Mesendoderm (in vitro differentiated cells): ENCODE data around the gene CCDC91.
"Not testable (repeated sequence)": the region's sequence is repeated elsewhere in the genome, so short reads cannot be mapped to it uniquely, and the experiment has no call there.

ENCODE experiments used
- DNase-seq: peaks from one replicate; pipeline ENCODE4 v3.0.0; 2013
- H2AK5ac ChIP-seq: 2 replicates; pipeline ENCODE4 v1.6.1; 2013; ENCODE audit warnings: low read length, inconsistent platforms
- H2BK120ac ChIP-seq: 2 replicates; pipeline ENCODE4 v1.6.1; 2013; ENCODE audit warnings: low read depth, mild to moderate bottlenecking, low read length, moderate library complexity, mixed read lengths
- H2BK15ac ChIP-seq: replicated peaks from 2 replicates; pipeline ENCODE4 v1.6.1; 2013; ENCODE audit warnings: low read depth, mild to moderate bottlenecking, moderate library complexity
- H2BK5ac ChIP-seq: 2 replicates; pipeline ENCODE4 v1.6.1; 2013; ENCODE audit warnings: low read length, inconsistent platforms
- H3K18ac ChIP-seq: 2 replicates; pipeline ENCODE4 v1.6.1; 2013; ENCODE audit warnings: mild to moderate bottlenecking, low read length, mixed read lengths
- H3K23ac ChIP-seq: one replicate; pipeline ENCODE4 v1.6.1; 2013; ENCODE audit warnings: low read length
- H3K27ac ChIP-seq: 2 replicates; pipeline ENCODE4 v1.5.1; 2013; ENCODE audit warnings: low read depth, mild to moderate bottlenecking, inconsistent platforms, low read length, moderate library complexity
- H3K27me3 ChIP-seq: 2 replicates; pipeline ENCODE4 v1.6.1; 2013; ENCODE audit warnings: low read length, control low read depth, mild to moderate bottlenecking, inconsistent platforms; ENCODE audit not compliant: insufficient read depth, poor library complexity
- H3K36me3 ChIP-seq: 2 replicates; pipeline ENCODE4 v1.6.1; 2013; ENCODE audit warnings: low read length, inconsistent platforms; ENCODE audit not compliant: control insufficient read depth, insufficient read depth
- H3K4ac ChIP-seq: one replicate; pipeline ENCODE4 v1.6.1; 2013; ENCODE audit warnings: low read depth, mild to moderate bottlenecking, low read length, moderate library complexity
- H3K4me1 ChIP-seq: 2 replicates; pipeline ENCODE4 v1.6.1; 2013; ENCODE audit warnings: low read depth, low read length, inconsistent platforms; ENCODE audit not compliant: control insufficient read depth
- H3K4me2 ChIP-seq: 2 replicates; pipeline ENCODE4 v1.6.1; 2013; ENCODE audit warnings: low read length
- H3K4me3 ChIP-seq: 2 replicates; pipeline ENCODE4 v1.5.1; 2013; ENCODE audit warnings: mild to moderate bottlenecking, low read length
- H3K56ac ChIP-seq: one replicate; pipeline ENCODE4 v1.6.1; 2013; ENCODE audit warnings: low read length
- H3K79me1 ChIP-seq: 2 replicates; pipeline ENCODE4 v1.6.1; 2013; ENCODE audit warnings: low read length, inconsistent platforms
- H3K79me2 ChIP-seq: 2 replicates; pipeline ENCODE4 v1.6.1; 2013; ENCODE audit warnings: mild to moderate bottlenecking, low read length; ENCODE audit not compliant: control insufficient read depth, insufficient read depth
- H3K9ac ChIP-seq: 2 replicates; pipeline ENCODE4 v1.6.1; 2013; ENCODE audit warnings: low read length, inconsistent platforms
- H4K5ac ChIP-seq: one replicate; pipeline ENCODE4 v1.6.1; 2013; ENCODE audit warnings: low read length
- H4K8ac ChIP-seq: one replicate; pipeline ENCODE4 v1.6.1; 2013; ENCODE audit warnings: low read depth, mild to moderate bottlenecking, control low read depth, low read length, moderate library complexity
- WGBS: extraction: QIAGEN DNeasy Blood & Tissue Kit; methylation state at CpG from one replicate; pipeline ENCODE4 v1.1.7; 2013; ENCODE audit warnings: low lambda C conversion rate, missing lambda C conversion rate; ENCODE audit not compliant: insufficient coverage; ENCODE audit errors: extremely low coverage; 5-methylcytosine and 5-hydroxymethylcytosine counted together

The CCDC91 gene

DNA sequence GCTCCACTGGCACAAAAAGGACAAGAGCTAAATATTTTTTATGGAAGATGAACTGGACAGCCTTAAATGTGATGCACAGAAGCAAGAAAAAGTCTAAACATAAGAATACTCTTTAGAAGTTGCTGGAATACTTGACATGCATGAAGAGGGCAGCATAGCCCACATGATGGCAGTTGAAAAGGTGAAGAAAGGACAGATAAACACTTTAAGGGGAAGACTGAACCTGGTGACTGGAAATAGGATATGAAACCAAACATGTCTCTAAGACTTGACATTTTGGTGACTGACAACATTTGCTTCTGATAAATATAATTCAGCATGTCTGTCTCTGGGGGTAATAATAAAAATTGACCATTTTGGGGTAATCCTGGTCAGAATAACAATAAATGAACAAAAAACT lies 273.1 kb downstream of the CCDC91 start:
- H3K4ac ChIP-seq = no peak overlapping the region
- no peaks in the 10 kb centered on the region for H3K79me1 ChIP-seq
- no peak overlapping the region for H2BK5ac ChIP-seq
- no peak overlapping the region for H4K8ac ChIP-seq
- H3K4me2 ChIP-seq = no peak overlapping the region
- H3K56ac ChIP-seq = no peak overlapping the region
- no peak overlapping the region for H4K5ac ChIP-seq
- no peak for DNase-seq
- H3K18ac ChIP-seq = no peak overlapping the region
- no peak overlapping the region for H3K9ac ChIP-seq
- H2BK15ac ChIP-seq = no peak overlapping the region
- no peaks in the 10 kb centered on the region for H3K36me3 ChIP-seq
- no peaks in the 10 kb centered on the region for H3K4me1 ChIP-seq
- no peak overlapping the region for H3K4me3 ChIP-seq
- no peak overlapping the region for H3K23ac ChIP-seq
- H2AK5ac ChIP-seq = no peak overlapping the region
- H3K27me3 ChIP-seq = no peaks in the 10 kb centered on the region
- no peak overlapping the region for H3K27ac ChIP-seq
- H2BK120ac ChIP-seq = no peak overlapping the region
- no peaks in the 10 kb centered on the region for H3K79me2 ChIP-seq

DNA sequence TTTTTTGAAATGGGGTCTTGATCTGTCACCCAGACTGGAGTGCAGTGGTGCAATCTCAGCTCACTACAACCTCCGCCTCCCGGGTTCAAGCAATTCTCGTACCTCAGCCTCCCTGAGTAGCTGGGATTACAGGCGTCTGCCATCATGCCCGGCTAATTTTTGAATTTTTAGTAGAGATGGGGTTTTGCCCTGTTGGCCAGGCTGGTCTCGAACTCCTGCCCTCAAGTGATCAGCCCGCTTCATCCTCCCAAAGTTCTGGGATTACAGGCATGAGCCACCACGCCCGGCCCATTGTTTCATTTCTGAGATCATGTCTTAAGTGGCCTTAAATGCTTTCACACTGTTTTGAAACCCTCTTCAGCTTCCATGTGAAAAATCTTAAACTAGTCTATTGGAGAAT lies 281.5 kb downstream of the CCDC91 start:
- not testable (repeated sequence) for H2BK5ac ChIP-seq, H2BK120ac ChIP-seq, H3K27ac ChIP-seq, H4K8ac ChIP-seq, H3K56ac ChIP-seq, H3K23ac ChIP-seq, H2AK5ac ChIP-seq, H3K79me2 ChIP-seq, H3K4me2 ChIP-seq, H3K36me3 ChIP-seq, H4K5ac ChIP-seq, H3K4me3 ChIP-seq, H3K9ac ChIP-seq, DNase-seq, H2BK15ac ChIP-seq, H3K4me1 ChIP-seq, H3K18ac ChIP-seq, H3K27me3 ChIP-seq, H3K4ac ChIP-seq, H3K79me1 ChIP-seq
- no CpG with 5 or more reads among the region's 9 CpGs for WGBS

DNA sequence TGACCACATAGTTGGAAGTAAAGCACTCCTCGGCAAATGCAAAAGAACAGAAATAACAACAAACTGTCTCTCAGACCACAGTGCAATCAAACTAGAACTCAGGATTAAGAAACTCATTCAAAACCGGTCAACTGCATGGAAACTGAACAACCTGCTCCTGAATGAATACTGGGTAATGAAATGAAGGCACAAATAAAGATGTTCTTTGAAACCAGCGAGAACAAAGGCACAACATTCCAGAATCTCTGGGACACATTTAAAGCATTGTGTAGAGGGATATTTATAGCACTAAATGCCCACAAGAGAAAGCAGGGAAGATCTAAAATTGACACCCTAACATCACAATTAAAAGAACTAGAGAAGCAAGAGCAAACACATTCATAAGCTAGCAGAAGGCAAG lies 285.9 kb downstream of the CCDC91 start:
- not testable (repeated sequence) for H3K36me3 ChIP-seq, H3K27ac ChIP-seq, H3K23ac ChIP-seq, H2AK5ac ChIP-seq, H2BK120ac ChIP-seq, H3K4me3 ChIP-seq, H3K4me2 ChIP-seq, DNase-seq, H3K4ac ChIP-seq, H3K79me1 ChIP-seq, H3K9ac ChIP-seq, H4K5ac ChIP-seq, H3K18ac ChIP-seq, H4K8ac ChIP-seq, H3K4me1 ChIP-seq, H3K27me3 ChIP-seq, H3K79me2 ChIP-seq, H2BK5ac ChIP-seq, H2BK15ac ChIP-seq, H3K56ac ChIP-seq
- whole genome bisulfite sequencing = no CpG with 5 or more reads among the region's 3 CpGs

DNA sequence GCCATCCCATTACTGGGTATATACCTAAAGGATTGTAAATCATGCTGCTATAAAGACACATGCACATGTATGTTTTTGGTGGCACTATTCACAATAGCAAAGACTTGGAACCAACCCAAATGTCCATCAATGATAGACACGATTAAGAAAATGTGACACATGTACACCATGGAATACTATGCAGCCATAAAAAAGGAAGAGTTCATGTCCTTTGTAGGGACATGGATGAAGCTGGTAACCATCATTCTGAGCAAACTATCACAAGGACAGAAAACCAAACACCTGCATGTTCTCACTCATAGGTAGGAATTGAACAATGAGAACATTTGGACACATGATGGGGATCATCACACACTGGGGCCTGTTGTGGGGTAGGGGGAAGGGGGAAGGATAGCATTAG lies 288.8 kb downstream of the CCDC91 start:
- not testable (repeated sequence) for H3K9ac ChIP-seq, H3K23ac ChIP-seq, H3K79me1 ChIP-seq, H2BK5ac ChIP-seq, DNase-seq, H3K4me3 ChIP-seq, H3K36me3 ChIP-seq, H3K18ac ChIP-seq, H2AK5ac ChIP-seq, H3K27me3 ChIP-seq, H3K79me2 ChIP-seq, H3K4me1 ChIP-seq, H3K4ac ChIP-seq, H2BK15ac ChIP-seq, H3K27ac ChIP-seq, H4K5ac ChIP-seq, H4K8ac ChIP-seq, H3K4me2 ChIP-seq, H3K56ac ChIP-seq, H2BK120ac ChIP-seq
- no CpG with 5 or more reads among the region's 1 CpG for WGBS

DNA sequence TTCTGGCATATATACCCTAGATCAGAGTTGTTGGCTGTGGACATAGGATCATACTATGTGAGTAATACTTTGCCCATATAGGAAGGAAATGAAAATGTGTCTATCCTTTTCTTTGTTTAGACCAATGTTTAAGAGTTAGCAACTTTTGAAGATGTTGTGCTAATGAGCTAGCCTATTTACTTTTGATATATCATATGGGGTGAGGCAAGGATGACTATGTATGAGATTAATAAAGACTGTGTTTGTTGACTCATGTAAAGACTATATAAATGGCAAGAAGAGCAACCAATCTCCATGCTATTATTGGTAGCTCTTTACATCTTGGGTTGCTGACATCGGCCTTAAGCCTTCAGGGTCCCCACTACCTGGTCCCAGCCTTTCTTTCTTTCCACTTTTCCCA lies 289.4 kb downstream of the CCDC91 start:
- Histone ChIP-seq H3K79me2 (no peaks in the 10 kb centered on the region), H3K23ac (no peak overlapping the region), H3K4me3 (no peak overlapping the region), H3K79me1 (no peaks in the 10 kb centered on the region), H3K9ac (no peak overlapping the region), H3K27me3 (no peaks in the 10 kb centered on the region), H2BK120ac (no peak overlapping the region), H3K4ac (no peak overlapping the region), H3K4me1 (no peaks in the 10 kb centered on the region), H2BK5ac (no peak overlapping the region), H4K8ac (no peak overlapping the region), H3K27ac (no peak overlapping the region), H3K18ac (no peak overlapping the region), H3K36me3 (no peaks in the 10 kb centered on the region), H3K56ac (no peak overlapping the region), H2AK5ac (no peak overlapping the region), H2BK15ac (no peak overlapping the region), H4K5ac (no peak overlapping the region), H3K4me2 (no peak overlapping the region)
- WGBS = no CpG with 5 or more reads among the region's 1 CpG
- no peak for DNase-seq

DNA sequence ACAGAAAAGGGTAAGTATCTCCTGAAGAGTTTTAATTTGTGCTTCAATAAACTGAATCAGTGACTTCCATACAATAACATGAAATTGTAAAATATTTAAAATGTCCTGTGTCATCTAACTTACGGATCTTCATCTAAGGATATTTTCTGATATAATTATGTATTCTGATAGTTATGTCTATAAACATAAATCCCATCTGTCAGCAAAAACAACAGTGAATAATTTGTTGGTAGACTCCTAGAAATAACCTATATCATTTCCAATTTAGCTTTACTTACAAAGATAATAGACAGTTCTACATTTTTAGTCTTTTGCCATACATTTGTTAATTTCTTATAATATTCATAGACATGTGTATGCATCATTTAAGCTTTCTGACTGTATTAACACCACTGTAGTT lies 293.9 kb downstream of the CCDC91 start:
- no peak overlapping the region for H3K4me2 ChIP-seq
- H3K18ac ChIP-seq = no peak overlapping the region
- H3K4me1 ChIP-seq = no peaks in the 10 kb centered on the region
- H3K9ac ChIP-seq = no peak overlapping the region
- H4K5ac ChIP-seq = no peak overlapping the region
- no peak overlapping the region for H2BK5ac ChIP-seq
- H2BK120ac ChIP-seq = no peak overlapping the region
- H3K56ac ChIP-seq = no peak overlapping the region
- no peaks in the 10 kb centered on the region for H3K27me3 ChIP-seq
- WGBS = no CpG with 5 or more reads among the region's 1 CpG
- H3K79me2 ChIP-seq = no peaks in the 10 kb centered on the region
- no peak overlapping the region for H3K27ac ChIP-seq
- H3K79me1 ChIP-seq = no peaks in the 10 kb centered on the region
- no peaks in the 10 kb centered on the region for H3K36me3 ChIP-seq
- no peak for DNase-seq
- no peak overlapping the region for H2BK15ac ChIP-seq
- no peak overlapping the region for H3K4ac ChIP-seq
- no peak overlapping the region for H2AK5ac ChIP-seq
- no peak overlapping the region for H3K23ac ChIP-seq
- no peak overlapping the region for H4K8ac ChIP-seq
- H3K4me3 ChIP-seq = no peak overlapping the region
